Ishikawa (cell line): Measurements from ENCODE around the gene NDUFS3.

Experiments
- CEBPB ChIP-seq: IDR thresholded peaks from 2 replicates; pipeline ENCODE4 v1.6.1; 2012
- CREB1 ChIP-seq: IDR thresholded peaks from 2 replicates; pipeline ENCODE4 v1.6.1; 2012; ENCODE audit warnings: low read depth
- EGR1 ChIP-seq: IDR thresholded peaks from 2 replicates; pipeline ENCODE4 v1.6.1; 2012
- EP300 ChIP-seq: IDR thresholded peaks from 2 replicates; pipeline ENCODE4 v1.6.1; 2012; ENCODE audit warnings: borderline replicate concordance
- FOXM1 ChIP-seq: IDR thresholded peaks from 2 replicates; pipeline ENCODE4 v1.6.1; 2012; ENCODE audit warnings: low read depth, borderline replicate concordance
- NFIC ChIP-seq: IDR thresholded peaks from 2 replicates; pipeline ENCODE4 v1.6.1; 2012
- RAD21 ChIP-seq: IDR thresholded peaks from 2 replicates; pipeline ENCODE4 v1.6.1; 2012; ENCODE audit warnings: low read depth
- TAF1 ChIP-seq: IDR thresholded peaks from 2 replicates; pipeline ENCODE4 v1.6.1; 2012; ENCODE audit warnings: low read depth, mild to moderate bottlenecking
- TCF12 ChIP-seq: IDR thresholded peaks from 2 replicates; pipeline ENCODE4 v1.6.1; 2012; ENCODE audit warnings: low read depth
- TEAD4 ChIP-seq: IDR thresholded peaks from 2 replicates; pipeline ENCODE4 v1.6.1; 2012
- YY1 ChIP-seq: IDR thresholded peaks from 2 replicates; pipeline ENCODE4 v1.6.1; 2012; ENCODE audit warnings: low read depth
- ZBTB7A ChIP-seq: IDR thresholded peaks from 2 replicates; pipeline ENCODE4 v1.6.1; 2012; ENCODE audit warnings: low read depth
- TF ChIP-seq, protein P1 (sequence below): IDR thresholded peaks from 2 replicates; pipeline ENCODE4 v1.6.1; 2012
- TF ChIP-seq, protein P2 (sequence below): IDR thresholded peaks from 2 replicates; pipeline ENCODE4 v1.6.1; 2012
- TF ChIP-seq, protein P3 (sequence below): IDR thresholded peaks from 2 replicates; pipeline ENCODE4 v1.6.1; 2012; ENCODE audit warnings: low read depth, mild to moderate bottlenecking

Gene NDUFS3

DNA sequence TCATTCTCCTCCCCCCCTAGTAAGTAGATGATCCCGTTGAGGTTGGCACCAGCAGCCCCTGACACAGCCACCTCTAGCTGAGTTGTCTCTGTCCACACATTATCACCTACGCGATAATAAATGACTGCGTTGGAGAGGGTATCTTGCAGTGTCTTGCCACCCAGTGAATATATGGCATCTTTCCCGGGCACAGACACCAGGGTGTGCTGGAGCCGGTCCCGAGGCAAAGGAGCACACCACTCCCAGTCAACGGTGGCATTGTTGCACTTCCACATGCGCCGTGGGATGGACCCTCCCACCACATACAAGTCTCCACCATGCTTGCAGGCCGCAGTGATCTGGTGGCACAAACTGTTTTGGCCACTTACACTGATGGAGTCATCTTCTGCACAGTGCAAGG is 5.6 kb upstream of the NDUFS3 start:
- no peak for TF ChIP-seq TEAD4
- TF ChIP-seq RAD21, result no peak
- no peak for TF ChIP-seq NFIC
- no peak for TF ChIP-seq YY1
- no peak for TF ChIP-seq ZBTB7A
- TF ChIP-seq, protein P1, sequence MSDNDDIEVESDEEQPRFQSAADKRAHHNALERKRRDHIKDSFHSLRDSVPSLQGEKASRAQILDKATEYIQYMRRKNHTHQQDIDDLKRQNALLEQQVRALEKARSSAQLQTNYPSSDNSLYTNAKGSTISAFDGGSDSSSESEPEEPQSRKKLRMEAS, result no peak
- TF ChIP-seq EGR1, result no peak
- no peak for TF ChIP-seq TCF12

DNA sequence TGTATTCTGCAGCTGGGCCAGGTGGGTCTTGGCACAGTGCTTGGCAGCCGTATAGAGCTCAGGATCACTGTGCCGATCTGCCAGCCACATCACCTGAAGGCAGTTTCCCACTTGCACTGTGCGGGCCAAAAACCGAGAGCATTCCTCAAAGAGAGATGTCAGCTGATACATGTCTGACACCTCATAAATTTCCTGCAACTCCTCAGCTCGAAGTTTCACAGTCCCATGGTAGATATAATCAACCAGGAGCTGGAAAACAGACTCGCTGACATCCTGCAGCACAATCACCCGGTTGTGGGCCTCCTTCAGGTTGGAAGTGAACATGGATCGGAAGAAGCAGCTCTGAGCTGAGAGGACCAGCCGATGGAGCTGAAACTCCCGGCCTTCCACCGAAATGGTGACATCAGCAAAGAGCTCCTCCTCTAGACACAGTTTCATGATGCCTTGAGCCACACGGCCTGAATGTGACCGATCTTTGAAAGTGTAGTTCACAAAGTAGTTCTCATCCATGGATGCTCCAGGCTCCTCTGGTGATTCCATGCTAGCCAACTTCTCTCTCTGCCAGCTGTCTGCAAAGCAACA is 1.3 kb upstream of the NDUFS3 start:
- TF ChIP-seq TEAD4 (no peak), YY1 (no peak), TAF1 (no peak), CREB1 (no peak), ZBTB7A (no peak), FOXM1 (no peak), EGR1 (no peak), NFIC (no peak), EP300 (no peak)
- TF ChIP-seq, protein P1, result no peak
- TF ChIP-seq, protein P2, sequence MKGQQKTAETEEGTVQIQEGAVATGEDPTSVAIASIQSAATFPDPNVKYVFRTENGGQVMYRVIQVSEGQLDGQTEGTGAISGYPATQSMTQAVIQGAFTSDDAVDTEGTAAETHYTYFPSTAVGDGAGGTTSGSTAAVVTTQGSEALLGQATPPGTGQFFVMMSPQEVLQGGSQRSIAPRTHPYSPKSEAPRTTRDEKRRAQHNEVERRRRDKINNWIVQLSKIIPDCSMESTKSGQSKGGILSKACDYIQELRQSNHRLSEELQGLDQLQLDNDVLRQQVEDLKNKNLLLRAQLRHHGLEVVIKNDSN, result no peak

DNA sequence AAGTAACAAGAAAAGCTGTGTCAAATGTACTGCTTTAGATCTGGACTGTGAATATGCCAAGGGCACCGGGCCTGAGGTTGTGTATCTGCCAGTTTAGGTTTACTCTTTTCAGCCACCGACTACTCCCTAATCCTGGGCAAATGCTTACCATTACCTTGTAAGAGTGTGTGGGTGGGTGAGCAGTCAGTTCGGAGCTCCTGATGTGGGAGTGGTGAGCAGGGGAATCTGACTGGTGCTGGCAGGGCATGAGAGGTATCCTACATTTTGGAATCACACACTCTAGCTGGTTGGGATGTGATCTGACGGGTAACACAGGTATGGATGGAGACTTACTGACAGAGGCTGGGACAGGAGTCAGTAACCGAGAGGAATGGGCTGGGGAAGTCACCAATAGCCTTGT is 5.0 kb downstream of the NDUFS3 start:
- no peak for TF ChIP-seq EP300
- no peak for TF ChIP-seq FOXM1
- no peak for TF ChIP-seq YY1
- no peak for TF ChIP-seq RAD21
- TF ChIP-seq, protein P2, result no peak
- TF ChIP-seq CEBPB, result no peak
- no peak for TF ChIP-seq NFIC
- no peak for TF ChIP-seq TEAD4
- TF ChIP-seq CREB1, result no peak
- no peak for TF ChIP-seq TAF1
- TF ChIP-seq EGR1, result no peak
- TF ChIP-seq, protein P3, sequence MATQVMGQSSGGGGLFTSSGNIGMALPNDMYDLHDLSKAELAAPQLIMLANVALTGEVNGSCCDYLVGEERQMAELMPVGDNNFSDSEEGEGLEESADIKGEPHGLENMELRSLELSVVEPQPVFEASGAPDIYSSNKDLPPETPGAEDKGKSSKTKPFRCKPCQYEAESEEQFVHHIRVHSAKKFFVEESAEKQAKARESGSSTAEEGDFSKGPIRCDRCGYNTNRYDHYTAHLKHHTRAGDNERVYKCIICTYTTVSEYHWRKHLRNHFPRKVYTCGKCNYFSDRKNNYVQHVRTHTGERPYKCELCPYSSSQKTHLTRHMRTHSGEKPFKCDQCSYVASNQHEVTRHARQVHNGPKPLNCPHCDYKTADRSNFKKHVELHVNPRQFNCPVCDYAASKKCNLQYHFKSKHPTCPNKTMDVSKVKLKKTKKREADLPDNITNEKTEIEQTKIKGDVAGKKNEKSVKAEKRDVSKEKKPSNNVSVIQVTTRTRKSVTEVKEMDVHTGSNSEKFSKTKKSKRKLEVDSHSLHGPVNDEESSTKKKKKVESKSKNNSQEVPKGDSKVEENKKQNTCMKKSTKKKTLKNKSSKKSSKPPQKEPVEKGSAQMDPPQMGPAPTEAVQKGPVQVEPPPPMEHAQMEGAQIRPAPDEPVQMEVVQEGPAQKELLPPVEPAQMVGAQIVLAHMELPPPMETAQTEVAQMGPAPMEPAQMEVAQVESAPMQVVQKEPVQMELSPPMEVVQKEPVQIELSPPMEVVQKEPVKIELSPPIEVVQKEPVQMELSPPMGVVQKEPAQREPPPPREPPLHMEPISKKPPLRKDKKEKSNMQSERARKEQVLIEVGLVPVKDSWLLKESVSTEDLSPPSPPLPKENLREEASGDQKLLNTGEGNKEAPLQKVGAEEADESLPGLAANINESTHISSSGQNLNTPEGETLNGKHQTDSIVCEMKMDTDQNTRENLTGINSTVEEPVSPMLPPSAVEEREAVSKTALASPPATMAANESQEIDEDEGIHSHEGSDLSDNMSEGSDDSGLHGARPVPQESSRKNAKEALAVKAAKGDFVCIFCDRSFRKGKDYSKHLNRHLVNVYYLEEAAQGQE, result no peak
- TF ChIP-seq TCF12, result no peak
- TF ChIP-seq, protein P1, result no peak
- TF ChIP-seq ZBTB7A, result no peak

DNA sequence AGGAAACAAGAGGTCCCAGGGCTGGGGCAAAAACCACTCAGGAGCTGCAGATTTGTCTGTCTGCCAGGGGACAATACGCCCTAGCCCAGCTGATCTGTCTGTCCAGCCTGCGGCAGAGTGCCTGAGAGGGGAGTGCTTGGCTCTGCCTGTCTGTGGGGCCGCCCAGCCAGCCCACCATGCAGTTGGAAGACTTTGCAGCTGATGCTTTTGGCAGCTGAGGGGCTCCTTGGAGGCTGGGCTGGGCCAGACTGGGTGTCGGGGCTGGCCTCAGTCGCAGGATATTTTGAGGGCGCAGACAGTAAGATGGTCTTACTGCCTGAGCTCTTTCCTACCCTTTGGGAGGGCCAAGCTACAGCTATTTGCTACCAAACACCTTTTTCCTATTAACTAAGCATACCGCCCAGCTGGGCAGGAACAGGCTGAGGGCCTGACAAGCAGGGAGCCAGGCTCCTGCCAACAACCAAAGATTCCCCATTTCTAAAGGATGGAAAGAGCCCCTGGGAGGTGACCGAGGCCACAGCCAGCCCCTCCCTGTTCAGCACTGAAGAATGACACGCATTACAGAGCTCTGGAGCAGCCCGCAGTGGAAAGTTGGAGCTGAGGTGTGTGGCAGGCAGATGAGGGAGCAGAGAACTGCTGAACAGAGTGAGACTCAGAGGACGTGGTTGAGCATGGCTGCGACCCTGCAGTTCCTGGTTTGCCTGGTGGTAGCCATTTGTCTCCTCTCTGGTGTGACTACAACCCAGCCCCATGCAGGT is 7.4 kb downstream of the NDUFS3 start, which contains the start of gene FAM180B:
FAM180B (plus strand) TSS at position 581 of the 758 bp plus-strand sequence; CDS start at position 672, 91 bp downstream.
- no peak for TF ChIP-seq CEBPB
- TF ChIP-seq NFIC, result no peak
- no peak for TF ChIP-seq RAD21
- no peak for TF ChIP-seq TAF1
- TF ChIP-seq ZBTB7A, result no peak
- TF ChIP-seq CREB1, result no peak
- no peak for TF ChIP-seq TEAD4
- no peak for TF ChIP-seq EP300
- TF ChIP-seq, protein P3, result no peak
- TF ChIP-seq YY1, result no peak
- TF ChIP-seq, protein P1, result no peak
- TF ChIP-seq TCF12, result no peak
- TF ChIP-seq FOXM1, result no peak
- TF ChIP-seq EGR1, result no peak
- TF ChIP-seq, protein P2, result no peak
